B cell (primary cell): ENCODE data around the gene KLK14.

Experiments used
- EZH2 ChIP-seq: IDR thresholded peaks from 2 replicates; pipeline ENCODE4 v1.6.1; 2012; ENCODE audit warnings: borderline replicate concordance, low read depth, mild to moderate bottlenecking, moderate library complexity, low read length; ENCODE audit not compliant: insufficient read depth, poor library complexity, severe bottlenecking
- TF ChIP-seq, protein P1 (sequence below): fragments of 200-600 bp; IDR thresholded peaks from one replicate; pipeline ENCODE4 v1.8.0; 2022; ENCODE audit warnings: antibody characterized with exemption, mild to moderate bottlenecking

DNA sequence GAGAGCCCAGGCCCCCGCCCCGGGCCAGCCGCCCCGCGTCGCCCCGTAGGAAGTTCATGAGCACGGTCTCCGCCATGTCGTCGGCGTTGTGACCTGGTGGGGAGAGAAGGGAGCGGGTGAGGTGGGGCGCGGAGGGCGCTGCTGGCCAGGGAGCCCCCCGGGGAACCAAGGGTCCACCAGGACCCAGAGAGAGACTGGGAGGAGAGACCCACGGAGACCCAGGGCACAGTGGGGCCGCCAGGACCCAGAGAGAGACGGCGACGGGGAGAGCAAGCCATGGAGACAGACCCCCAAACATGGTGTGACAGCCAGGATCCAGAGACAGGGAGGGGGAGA is 16.3 kb upstream of the KLK14 start:
- no peak for TF ChIP-seq EZH2
- TF ChIP-seq, protein P1, sequence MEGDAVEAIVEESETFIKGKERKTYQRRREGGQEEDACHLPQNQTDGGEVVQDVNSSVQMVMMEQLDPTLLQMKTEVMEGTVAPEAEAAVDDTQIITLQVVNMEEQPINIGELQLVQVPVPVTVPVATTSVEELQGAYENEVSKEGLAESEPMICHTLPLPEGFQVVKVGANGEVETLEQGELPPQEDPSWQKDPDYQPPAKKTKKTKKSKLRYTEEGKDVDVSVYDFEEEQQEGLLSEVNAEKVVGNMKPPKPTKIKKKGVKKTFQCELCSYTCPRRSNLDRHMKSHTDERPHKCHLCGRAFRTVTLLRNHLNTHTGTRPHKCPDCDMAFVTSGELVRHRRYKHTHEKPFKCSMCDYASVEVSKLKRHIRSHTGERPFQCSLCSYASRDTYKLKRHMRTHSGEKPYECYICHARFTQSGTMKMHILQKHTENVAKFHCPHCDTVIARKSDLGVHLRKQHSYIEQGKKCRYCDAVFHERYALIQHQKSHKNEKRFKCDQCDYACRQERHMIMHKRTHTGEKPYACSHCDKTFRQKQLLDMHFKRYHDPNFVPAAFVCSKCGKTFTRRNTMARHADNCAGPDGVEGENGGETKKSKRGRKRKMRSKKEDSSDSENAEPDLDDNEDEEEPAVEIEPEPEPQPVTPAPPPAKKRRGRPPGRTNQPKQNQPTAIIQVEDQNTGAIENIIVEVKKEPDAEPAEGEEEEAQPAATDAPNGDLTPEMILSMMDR: no peak
